OCI-LY1 (cell line): ENCODE data around the gene SUSD6.
"Not testable (repeated sequence)": the region's sequence is repeated elsewhere in the genome, so short reads cannot be mapped to it uniquely, and the experiment has no call there.

Experiments
- H2AFZ ChIP-seq: fragments of 200-600 bp; sonication (generic), shearing (Covaris generic); 2 replicates; pipeline ENCODE4 v1.6.0; 2014; ENCODE audit warnings: antibody characterized with exemption, mild to moderate bottlenecking, low read length
- H3F3A ChIP-seq: fragments of 200-600 bp; sonication (generic), shearing (Covaris generic); 2 replicates; pipeline ENCODE4 v1.6.0; 2014; ENCODE audit warnings: mild to moderate bottlenecking, antibody characterized with exemption, low read length, moderate library complexity; ENCODE audit not compliant: insufficient read depth
- H3K27ac ChIP-seq: fragments of 200-600 bp; sonication (generic); 2 replicates; pipeline ENCODE4 v1.5.1; 2014; ENCODE audit warnings: low read length, mixed run types, mild to moderate bottlenecking, low read depth; ENCODE audit not compliant: poor library complexity, severe bottlenecking
- H3K27me3 ChIP-seq: fragments of 200-600 bp; sonication (generic); 2 replicates; pipeline ENCODE4 v1.6.0; 2014; ENCODE audit warnings: antibody characterized with exemption, mild to moderate bottlenecking, low read length, moderate library complexity; ENCODE audit not compliant: insufficient read depth
- H3K36me3 ChIP-seq: fragments of 200-600 bp; sonication (generic); 2 replicates; pipeline ENCODE4 v1.6.1; 2014; ENCODE audit warnings: mild to moderate bottlenecking, antibody characterized with exemption, low read length, moderate library complexity, mixed read lengths; ENCODE audit not compliant: insufficient read depth
- H3K4me1 ChIP-seq: fragments of 200-600 bp; sonication (generic); 2 replicates; pipeline ENCODE4 v1.5.1; 2014; ENCODE audit warnings: mild to moderate bottlenecking, low read length, moderate library complexity; ENCODE audit not compliant: insufficient read depth, severe bottlenecking
- H3K4me2 ChIP-seq: fragments of 200-600 bp; sonication (generic), shearing (Covaris generic); 2 replicates; pipeline ENCODE4 v1.6.1; 2014; ENCODE audit warnings: low read length
- H3K4me3 ChIP-seq: fragments of 200-600 bp; sonication (generic); 2 replicates; pipeline ENCODE4 v1.5.1; 2014; ENCODE audit warnings: low read length, low read depth, mild to moderate bottlenecking, mixed read lengths; ENCODE audit not compliant: poor library complexity, severe bottlenecking
- H3K79me2 ChIP-seq: fragments of 200-600 bp; shearing (Covaris generic); 2 replicates; pipeline ENCODE4 v1.6.1; 2016; ENCODE audit warnings: mixed run types, low read length, mixed read lengths; ENCODE audit not compliant: insufficient read depth
- H3K9ac ChIP-seq: fragments of 200-600 bp; sonication (generic), shearing (Covaris generic); 2 replicates; pipeline ENCODE4 v1.6.1; 2014; ENCODE audit warnings: mild to moderate bottlenecking, low read length, mixed read lengths
- H3K9me2 ChIP-seq: fragments of 200-600 bp; sonication (generic), shearing (Covaris generic); 2 replicates; pipeline ENCODE4 v1.6.1; 2014; ENCODE audit warnings: low read depth, mild to moderate bottlenecking, low read length, mixed read lengths
- H3K9me3 ChIP-seq: fragments of 200-600 bp; shearing (Covaris generic); 2 replicates; pipeline ENCODE4 v1.6.1; 2014; ENCODE audit warnings: low read length, mixed read lengths
- H4K20me1 ChIP-seq: fragments of 200-600 bp; sonication (generic), shearing (Covaris generic); 2 replicates; pipeline ENCODE4 v1.6.0; 2016; ENCODE audit warnings: mild to moderate bottlenecking, low read length; ENCODE audit not compliant: insufficient read depth
- EZH2 ChIP-seq: fragments of 200-600 bp; sonication (generic), shearing (Covaris generic); IDR thresholded peaks from 2 replicates; pipeline ENCODE4 v1.8.0; 2017; ENCODE audit warnings: borderline replicate concordance, mixed run types, mild to moderate bottlenecking, antibody characterized with exemption, low read length, moderate library complexity, mixed read lengths
- TF ChIP-seq, protein P1 (sequence below): fragments of 200-600 bp; sonication (generic), shearing (Covaris generic); IDR thresholded peaks from 2 replicates; pipeline ENCODE4 v1.5.1; 2017; ENCODE audit warnings: mild to moderate bottlenecking, antibody characterized with exemption, low read length, moderate library complexity, mixed read lengths

The SUSD6 gene

DNA sequence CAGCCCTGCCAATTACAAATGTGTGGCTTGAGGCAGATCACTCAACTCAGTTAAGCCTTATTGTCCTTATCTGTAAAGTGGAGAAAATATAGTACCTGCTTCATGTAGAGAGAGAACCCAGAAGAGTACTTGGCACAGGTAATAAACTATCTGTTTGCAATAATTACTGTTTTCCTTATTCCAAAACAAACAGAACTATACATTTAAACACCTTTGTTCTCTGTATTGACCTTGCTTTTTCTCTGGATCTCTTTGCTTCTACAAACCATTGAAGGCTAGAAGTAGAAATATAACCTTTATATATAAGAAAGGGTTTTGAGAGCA is 84.8 kb downstream of the SUSD6 start:
- Histone ChIP-seq H3K27ac (peak overlapping the region; percentile 77), H3K9me2 (no peaks in the 10 kb centered on the region), H3K4me3 (no peak overlapping the region), H3K79me2 (peaks cover 55% of the 10 kb centered on the region), H3K9me3 (no peaks in the 10 kb centered on the region), H3K27me3 (no peaks in the 10 kb centered on the region), H3K4me2 (peak overlapping the region; percentile 44; the same call in 1 of the 2 replicates), H3K36me3 (no peaks in the 10 kb centered on the region; the same call in 1 of the 2 replicates), H2AFZ (no peak overlapping the region), H3K9ac (no peak overlapping the region; the same call in 1 of the 2 replicates), H3F3A (no peaks in the 10 kb centered on the region; the same call in 1 of the 2 replicates), H4K20me1 (no peaks in the 10 kb centered on the region), H3K4me1 (peaks cover 80% of the 10 kb centered on the region)
- TF ChIP-seq EZH2: no peak

DNA sequence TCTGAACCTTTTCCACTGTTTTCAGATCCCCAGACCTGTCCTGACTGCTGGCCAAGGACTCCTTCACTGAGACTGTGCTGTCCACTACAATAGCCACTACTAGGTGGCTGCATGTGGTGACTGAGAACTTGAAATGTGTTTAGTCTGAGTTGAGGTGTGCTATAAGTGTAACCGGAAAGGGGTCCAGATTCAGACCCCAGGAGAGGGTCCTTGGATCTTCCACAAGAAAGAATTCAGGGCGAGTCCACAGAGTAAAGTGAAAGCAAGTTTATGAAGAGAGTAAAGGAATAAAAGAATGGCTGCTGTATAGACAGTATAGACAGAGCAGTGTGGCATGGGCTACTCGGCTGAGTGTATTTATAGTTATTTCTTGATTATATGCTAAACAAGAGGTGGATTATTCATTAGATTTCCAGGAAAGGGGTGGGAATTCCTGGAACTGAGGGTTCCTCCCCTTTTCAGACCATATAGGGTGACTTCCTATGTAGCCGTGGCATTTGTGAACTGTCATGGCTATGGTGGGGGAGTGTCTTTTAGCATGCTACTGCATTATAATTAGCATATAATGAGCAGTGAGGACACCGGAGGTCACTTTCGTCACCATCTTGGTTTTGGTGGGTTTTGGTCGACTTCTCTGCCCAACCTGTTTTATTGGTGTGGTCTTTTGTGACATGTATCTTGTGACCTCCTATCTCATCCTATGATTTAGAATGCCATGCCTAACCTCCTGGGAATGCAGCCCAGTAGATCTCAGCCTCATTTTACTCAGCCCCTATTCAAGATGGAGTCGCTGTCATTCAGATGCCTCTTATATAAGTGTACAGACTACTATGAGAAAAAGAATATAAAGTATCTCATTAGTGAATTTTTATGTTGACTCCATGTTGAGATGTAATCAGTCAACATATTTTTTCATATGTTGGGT is 85.5 kb downstream of the SUSD6 start:
- H3K27ac ChIP-seq: peak overlapping the region; percentile 77

DNA sequence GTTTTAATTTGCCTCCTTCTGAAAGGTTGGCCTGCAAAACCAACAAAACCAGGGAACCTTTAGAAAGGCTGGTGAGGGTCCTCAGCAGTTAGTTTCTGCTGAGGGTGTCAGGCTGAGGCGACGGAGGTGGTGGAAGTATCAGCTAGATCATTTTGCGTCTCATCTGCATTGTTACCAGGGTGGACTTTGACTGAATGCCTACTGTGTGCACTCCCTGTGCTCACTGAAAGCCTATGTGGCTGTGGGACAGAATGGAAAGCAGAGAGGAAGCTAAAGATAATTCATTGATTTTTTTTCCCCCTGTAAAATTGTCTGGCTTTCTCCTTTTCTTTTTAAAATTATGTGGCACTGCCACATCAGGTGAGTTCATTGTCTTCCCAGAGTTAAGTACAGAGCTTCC is 87.2 kb downstream of the SUSD6 start:
- H3K36me3 ChIP-seq: peaks cover 5% of the 10 kb centered on the region; the same call in 1 of the 2 replicates
- no peaks in the 10 kb centered on the region for H3K27me3 ChIP-seq
- no peak overlapping the region for H3K27ac ChIP-seq
- H3F3A ChIP-seq: no peaks in the 10 kb centered on the region; the same call in 1 of the 2 replicates
- H3K79me2 ChIP-seq: peaks cover 49% of the 10 kb centered on the region
- H3K4me1 ChIP-seq: peaks cover 78% of the 10 kb centered on the region
- H4K20me1 ChIP-seq: no peaks in the 10 kb centered on the region
- TF ChIP-seq EZH2: no peak
- TF ChIP-seq, protein P1, sequence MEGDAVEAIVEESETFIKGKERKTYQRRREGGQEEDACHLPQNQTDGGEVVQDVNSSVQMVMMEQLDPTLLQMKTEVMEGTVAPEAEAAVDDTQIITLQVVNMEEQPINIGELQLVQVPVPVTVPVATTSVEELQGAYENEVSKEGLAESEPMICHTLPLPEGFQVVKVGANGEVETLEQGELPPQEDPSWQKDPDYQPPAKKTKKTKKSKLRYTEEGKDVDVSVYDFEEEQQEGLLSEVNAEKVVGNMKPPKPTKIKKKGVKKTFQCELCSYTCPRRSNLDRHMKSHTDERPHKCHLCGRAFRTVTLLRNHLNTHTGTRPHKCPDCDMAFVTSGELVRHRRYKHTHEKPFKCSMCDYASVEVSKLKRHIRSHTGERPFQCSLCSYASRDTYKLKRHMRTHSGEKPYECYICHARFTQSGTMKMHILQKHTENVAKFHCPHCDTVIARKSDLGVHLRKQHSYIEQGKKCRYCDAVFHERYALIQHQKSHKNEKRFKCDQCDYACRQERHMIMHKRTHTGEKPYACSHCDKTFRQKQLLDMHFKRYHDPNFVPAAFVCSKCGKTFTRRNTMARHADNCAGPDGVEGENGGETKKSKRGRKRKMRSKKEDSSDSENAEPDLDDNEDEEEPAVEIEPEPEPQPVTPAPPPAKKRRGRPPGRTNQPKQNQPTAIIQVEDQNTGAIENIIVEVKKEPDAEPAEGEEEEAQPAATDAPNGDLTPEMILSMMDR: no peak
- no peak overlapping the region for H3K4me2 ChIP-seq
- no peak overlapping the region for H2AFZ ChIP-seq
- no peaks in the 10 kb centered on the region for H3K9me3 ChIP-seq
- no peak overlapping the region for H3K9ac ChIP-seq
- H3K9me2 ChIP-seq: no peaks in the 10 kb centered on the region
- H3K4me3 ChIP-seq: no peak overlapping the region

More for the DNA sequence above, 85.5 kb downstream of the SUSD6 start:
- Histone ChIP-seq H3K27me3 (no peaks in the 10 kb centered on the region), H3K79me2 (peaks cover 54% of the 10 kb centered on the region), H3F3A (no peaks in the 10 kb centered on the region; the same call in 1 of the 2 replicates), H3K36me3 (no peaks in the 10 kb centered on the region; the same call in 1 of the 2 replicates), H4K20me1 (no peaks in the 10 kb centered on the region), H3K9me2 (no peaks in the 10 kb centered on the region), H3K4me2 (no peak overlapping the region), H2AFZ (no peak overlapping the region), H3K9me3 (no peaks in the 10 kb centered on the region), H3K4me1 (peaks cover 80% of the 10 kb centered on the region), H3K9ac (no peak overlapping the region), H3K4me3 (no peak overlapping the region)
- TF ChIP-seq EZH2: no peak
- TF ChIP-seq, protein P1: no peak

DNA sequence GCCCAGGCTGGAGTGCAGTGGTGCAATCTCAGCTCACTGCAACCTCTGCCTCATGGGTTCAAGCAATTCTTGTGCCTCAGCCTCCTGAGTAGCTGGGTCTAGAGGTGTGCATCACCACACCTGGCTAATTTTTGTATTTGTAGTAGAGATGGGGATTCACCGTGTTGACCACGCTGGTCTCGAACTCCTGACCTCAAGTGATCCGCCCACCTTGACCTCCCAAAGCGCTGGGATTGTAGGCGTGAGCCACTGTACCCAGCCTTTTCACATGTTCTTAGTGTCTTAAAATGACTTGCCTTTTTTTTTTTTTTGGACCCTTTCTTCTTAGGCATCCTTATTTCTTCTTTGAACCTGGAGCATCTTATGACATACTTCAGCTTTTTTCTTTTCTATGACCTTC is 87.8 kb downstream of the SUSD6 start:
- not testable (repeated sequence) for H2AFZ ChIP-seq
- H3K4me1 ChIP-seq: peaks cover 72% of the 10 kb centered on the region
- peaks cover 47% of the 10 kb centered on the region for H3K79me2 ChIP-seq

More for the DNA sequence above, 87.8 kb downstream of the SUSD6 start:
- not testable (repeated sequence) for H4K20me1 ChIP-seq, H3K9ac ChIP-seq, H3F3A ChIP-seq, H3K4me2 ChIP-seq, H3K27ac ChIP-seq, H3K27me3 ChIP-seq, H3K4me3 ChIP-seq, H3K9me3 ChIP-seq, H3K9me2 ChIP-seq
- peaks cover 12% of the 10 kb centered on the region for H3K36me3 ChIP-seq
